Stimulated activated CD8-positive, alpha-beta memory T cell treated with anti-CD3 and anti-CD28 coated beads, Interleukin-4, amount 100 ng/mL, for 48 hours (primary cell): ENCODE data around the gene MB.
A peak's percentile ranks its signal among the peaks of the same experiment; 100 is the strongest.

ENCODE experiments used
- DNase-seq: peaks from one replicate; pipeline ENCODE4 v3.0.0-alpha.2; 2020

The MB gene

GRCh38 chr22:35614404-35614803 is 2.7 kb downstream of the MB start:
- no peak for DNase-seq

- DNase-seq = no peak
Observed at GRCh38 chr22:35612903-35613302, 4.2 kb downstream of the MB start.

GRCh38 chr22:35611891-35612576 is 5.1 kb downstream of the MB start:
- DNase-seq = no peak

- DNase-seq = no peak
Observed at GRCh38 chr22:35611200-35611890, 5.8 kb downstream of the MB start.

- DNase-seq = no peak
Observed at GRCh38 chr22:35610741-35611140, 6.4 kb downstream of the MB start.

GRCh38 chr22:35609761-35610160 is 7.4 kb downstream of the MB start:
- DNase-seq = no peak

GRCh38 chr22:35609261-35609660 is 7.9 kb downstream of the MB start:
- DNase-seq = no peak

- DNase-seq = no peak
Observed at GRCh38 chr22:35608088-35608487, 9.0 kb downstream of the MB start.

- DNase-seq = no peak
Observed at GRCh38 chr22:35606916-35607315, 10.2 kb downstream of the MB start.

- no peak for DNase-seq
Observed at GRCh38 chr22:35605851-35606481, 11.2 kb downstream of the MB start.

GRCh38 chr22:35605369-35605680 is 11.8 kb downstream of the MB start:
- no peak for DNase-seq

- DNase-seq = peak; percentile 52
Observed at GRCh38 chr22:35604621-35605368, 12.3 kb downstream of the MB start.

GRCh38 chr22:35601743-35602615 is 15.2 kb downstream of the MB start:
- no peak for DNase-seq

GRCh38 chr22:35601013-35601580 is 16.0 kb downstream of the MB start:
- no peak for DNase-seq

GRCh38 chr22:35600476-35600875 is 16.7 kb downstream of the MB start:
- no peak for DNase-seq

- DNase-seq = no peak
Observed at GRCh38 chr22:35599364-35599763, 17.8 kb downstream of the MB start.

GRCh38 chr22:35598396-35598710 is 18.8 kb downstream of the MB start:
- no peak for DNase-seq

- DNase-seq = no peak
Observed at GRCh38 chr22:35597692-35598395, 19.3 kb downstream of the MB start.

GRCh38 chr22:35596821-35597220 is 20.3 kb downstream of the MB start:
- DNase-seq = no peak

GRCh38 chr22:35594686-35595085 is 22.4 kb downstream of the MB start:
- no peak for DNase-seq

- DNase-seq = no peak
Observed at GRCh38 chr22:35593891-35594470, 23.1 kb downstream of the MB start.
